ENCODE results near the gene DPF3.

GRCh38 chr14:72591391-72591790, 302.5 kb downstream of the DPF3 start:
- no peak for TF ChIP-seq CTCF (conservative IDR thresholded peaks at IDR 0.05 in 1 of 2, IDR thresholded peaks at IDR 0.05 in 1 of 2; ENCODE audit: low read depth in 1 of 2, low read length in 2 of 2)
- no peak for TF ChIP-seq EZH2 (IDR thresholded peaks at IDR 0.05; ENCODE audit: low read length, missing control alignments)

Data from fibroblast of lung (primary cell).